Endodermal cell (in vitro differentiated cells): ENCODE measurements around the gene GAREM2. TPM values are rescaled to one million over a fixed set of nuclear protein-coding genes. Genes with fewer than 3 reads are reported as not detected.

Source experiments
- DNase-seq: peaks from one replicate; pipeline ENCODE4 v3.0.0-alpha.2; 2017
- H3K27ac ChIP-seq: 2 replicates; pipeline ENCODE4 v1.5.1; 2013; ENCODE audit warnings: mild to moderate bottlenecking, low read depth, low read length, moderate library complexity
- H3K27me3 ChIP-seq: 2 replicates; pipeline ENCODE4 v1.6.1; 2013; ENCODE audit warnings: mild to moderate bottlenecking, low read length, moderate library complexity; ENCODE audit not compliant: insufficient read depth, control insufficient read depth, poor library complexity, severe bottlenecking
- H3K36me3 ChIP-seq: 2 replicates; pipeline ENCODE4 v1.7.0; 2013; ENCODE audit warnings: mild to moderate bottlenecking, low read length, moderate library complexity; ENCODE audit not compliant: control insufficient read depth, insufficient read depth
- H3K4me1 ChIP-seq: one replicate; pipeline ENCODE4 v1.7.0; 2013; ENCODE audit warnings: low read length; ENCODE audit not compliant: control insufficient read depth, insufficient read depth
- H3K4me3 ChIP-seq: 2 replicates; pipeline ENCODE4 v1.5.1; 2013; ENCODE audit warnings: mild to moderate bottlenecking, low read length, moderate library complexity
- H3K9ac ChIP-seq: 2 replicates; pipeline ENCODE4 v1.6.1; 2013; ENCODE audit warnings: mild to moderate bottlenecking, low read length, moderate library complexity; ENCODE audit not compliant: poor library complexity, severe bottlenecking; ENCODE audit errors: extremely low read depth
- H3K9me3 ChIP-seq: 2 replicates; pipeline ENCODE4 v1.6.1; 2013; ENCODE audit warnings: mild to moderate bottlenecking, low read length, moderate library complexity; ENCODE audit not compliant: control insufficient read depth
- H3K27ac Mint-ChIP-seq: 2 replicates; pipeline ENCODE4 v1.8.0; 2020; ENCODE audit warnings: mixed read lengths
- H3K27me3 Mint-ChIP-seq: 2 replicates; pipeline ENCODE4 v1.8.0; 2021; ENCODE audit warnings: mild to moderate bottlenecking, mixed read lengths; ENCODE audit not compliant: insufficient read depth
- H3K36me3 Mint-ChIP-seq: 2 replicates; pipeline ENCODE4 v1.8.0; 2020; ENCODE audit warnings: low read depth, mixed read lengths
- H3K4me1 Mint-ChIP-seq: 2 replicates; pipeline ENCODE4 v1.8.0; 2020; ENCODE audit warnings: mixed read lengths
- H3K4me3 Mint-ChIP-seq: 2 replicates; pipeline ENCODE4 v1.8.0; 2020; ENCODE audit warnings: mild to moderate bottlenecking, moderate library complexity, mixed read lengths
- H3K9me3 Mint-ChIP-seq: 2 replicates; pipeline ENCODE4 v1.8.0; 2020; ENCODE audit warnings: mild to moderate bottlenecking, mixed read lengths
- CTCF ChIP-seq: fragments of 200-600 bp; sonication (generic); conservative IDR thresholded peaks from 2 replicates; pipeline ENCODE4 v1.5.0; 2021; ENCODE audit warnings: antibody characterized with exemption, mild to moderate bottlenecking
- WGBS, 2 experiments: methylation state at CpG; one replicate each; pipeline versions ENCODE4 v1.1.5 to v1.1.7; 2013; ENCODE audit warnings: missing lambda C conversion rate in 2 of 2, mixed read lengths in 1 of 2; ENCODE audit not compliant: insufficient coverage in 1 of 2, insufficient read length in 1 of 2; 5-methylcytosine and 5-hydroxymethylcytosine counted together
- total RNA-seq, 2 donors: library from RNA; stranded (reverse); fragmentation: NEBNext Ultra II Directional in 1 of 2; extraction: Animal tissue kit (Norgen Biotek cat#: 25700) in 1 of 2; gene quantifications; 2 replicates in 1 of 2; 3 replicates in 1 of 2; pipeline ENCODE4 v1.2.1, GENCODE V29; 2021

Gene GAREM2
- total RNA-seq, 2 donors from 2014 or later, result 6.0 to 8.1 TPM

GRCh38 chr2:26174691-26175465 is 2.0 kb downstream of the GAREM2 start:
- peak overlapping the region; percentile 78 for H3K27ac ChIP-seq
- no peaks in the 10 kb centered on the region for H3K36me3 ChIP-seq
- peaks cover 20% of the 10 kb centered on the region for H3K27me3 ChIP-seq
- TF ChIP-seq CTCF, result no peak
- H3K4me3 ChIP-seq, result no peak overlapping the region
- Mint-ChIP-seq H3K27me3 (peaks cover 49% of the 10 kb centered on the region), H3K4me3 (peak overlapping the region; percentile 48), H3K4me1 (peaks cover 6% of the 10 kb centered on the region), H3K27ac (no peak overlapping the region), H3K9me3 (peaks cover 2% of the 10 kb centered on the region), H3K36me3 (no peaks in the 10 kb centered on the region)
- peak; percentile 57 for DNase-seq
- no peak overlapping the region for H3K9ac ChIP-seq
- H3K4me1 ChIP-seq, result no peaks in the 10 kb centered on the region
- 82% methylated on average over 10 of the region's 10 CpGs; no CpG with 5 or more reads in 1 of the 2 experiments for WGBS, 2 experiments
- H3K9me3 ChIP-seq, result no peaks in the 10 kb centered on the region

DNA sequence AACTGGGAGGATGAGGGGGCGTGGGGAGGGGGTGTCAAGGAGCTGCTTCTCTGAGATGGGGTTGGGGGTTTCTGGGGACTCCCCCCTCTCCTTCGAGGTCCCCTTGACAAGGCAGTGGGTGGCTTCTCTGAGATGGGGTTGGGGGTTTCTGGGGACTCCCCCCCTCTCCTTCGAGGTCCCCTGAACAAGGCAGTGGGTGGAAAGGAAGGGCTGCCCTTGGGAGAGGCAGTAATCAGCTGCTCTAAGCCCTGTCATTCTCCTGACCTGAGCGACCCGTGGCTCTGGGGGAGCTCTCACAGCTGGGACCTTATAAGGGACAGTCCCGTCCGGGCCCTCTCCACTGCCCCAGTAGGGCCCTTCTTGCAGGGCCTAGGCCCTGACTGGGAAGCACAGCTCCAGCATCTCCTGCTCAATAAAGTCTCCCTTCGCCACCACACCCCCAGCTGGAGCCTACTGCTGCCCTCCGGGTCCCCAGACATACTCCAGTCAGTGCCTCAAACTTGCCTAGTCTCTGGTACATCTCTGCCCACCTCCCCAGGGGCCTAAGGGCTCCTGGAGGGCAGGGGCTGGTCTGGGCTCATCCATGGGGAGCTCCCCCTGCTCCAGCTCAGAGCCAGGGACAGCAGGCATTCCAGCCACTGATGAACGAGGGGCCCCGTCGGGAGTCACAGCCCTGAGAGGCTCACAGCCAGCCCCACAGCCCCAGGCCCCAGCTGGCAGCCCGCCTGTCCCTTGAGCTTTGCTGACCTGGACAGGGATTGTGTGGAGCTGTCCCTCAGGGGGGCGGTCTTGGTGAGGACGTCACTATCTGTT is 2.8 kb downstream of the GAREM2 start:
- no peaks in the 10 kb centered on the region for H3K36me3 ChIP-seq
- no peak overlapping the region for H3K4me3 ChIP-seq
- no peak overlapping the region for H3K9ac ChIP-seq
- Mint-ChIP-seq H3K9me3 (peaks cover 2% of the 10 kb centered on the region), H3K4me1 (peaks cover 9% of the 10 kb centered on the region), H3K27ac (no peak overlapping the region), H3K27me3 (peaks cover 52% of the 10 kb centered on the region), H3K4me3 (no peak overlapping the region), H3K36me3 (no peaks in the 10 kb centered on the region)
- no peak for TF ChIP-seq CTCF
- DNase-seq, result peak; percentile 56
- 80 to 97% methylated on average over 6 to 14 of the region's 15 CpGs for WGBS, 2 experiments
- no peaks in the 10 kb centered on the region for H3K4me1 ChIP-seq
- peak overlapping the region; percentile 78 for H3K27ac ChIP-seq
- no peaks in the 10 kb centered on the region for H3K9me3 ChIP-seq
- H3K27me3 ChIP-seq, result peaks cover 23% of the 10 kb centered on the region

- peaks cover 9% of the 10 kb centered on the region for H3K4me1 Mint-ChIP-seq
- H3K27ac Mint-ChIP-seq, result no peak overlapping the region
- no peak overlapping the region for H3K4me3 Mint-ChIP-seq
- H3K4me1 ChIP-seq, result no peaks in the 10 kb centered on the region
- peaks cover 23% of the 10 kb centered on the region for H3K27me3 ChIP-seq
- TF ChIP-seq CTCF, result no peak
- H3K27me3 Mint-ChIP-seq, result peaks cover 52% of the 10 kb centered on the region
- no peak overlapping the region for H3K9ac ChIP-seq
- DNase-seq, result no peak
- no peak overlapping the region for H3K4me3 ChIP-seq
- no peaks in the 10 kb centered on the region for H3K9me3 ChIP-seq
- H3K9me3 Mint-ChIP-seq, result peaks cover 2% of the 10 kb centered on the region
- no peaks in the 10 kb centered on the region for H3K36me3 Mint-ChIP-seq
- H3K27ac ChIP-seq, result peak overlapping the region; percentile 78
- WGBS, 2 experiments, result 65 to 86% methylated on average over 5 to 11 of the region's 11 CpGs
- no peaks in the 10 kb centered on the region for H3K36me3 ChIP-seq
Observed at GRCh38 chr2:26176279-26176615, 3.4 kb downstream of the GAREM2 start.
